ENCODE measurements around the gene IL23R.

The IL23R gene

GRCh38 chr1:67149179-67149770 is 17.0 kb upstream of the IL23R start:
- DNase-seq, result peak; percentile 74

GRCh38 chr1:67150931-67151330 is 15.3 kb upstream of the IL23R start:
- no peak for DNase-seq

GRCh38 chr1:67158401-67158800 is 7.9 kb upstream of the IL23R start:
- DNase-seq, result no peak

- no peak for DNase-seq
Observed at GRCh38 chr1:67159233-67159632, 7.0 kb upstream of the IL23R start.

- peak; percentile 31 for DNase-seq
Observed at GRCh38 chr1:67162954-67163353, 3.3 kb upstream of the IL23R start.

- no peak for DNase-seq
Observed at GRCh38 chr1:67165468-67166041, 699 bp upstream of the IL23R start.

- no peak for DNase-seq
Observed at GRCh38 chr1:67169496-67169895, 3.2 kb downstream of the IL23R start.

- no peak for DNase-seq
Observed at GRCh38 chr1:67169932-67170331, 3.7 kb downstream of the IL23R start.

GRCh38 chr1:67170751-67171573 is 4.7 kb downstream of the IL23R start:
- DNase-seq, result no peak

GRCh38 chr1:67171574-67171955 is 5.3 kb downstream of the IL23R start:
- DNase-seq, result no peak

GRCh38 chr1:67171978-67172377 is 5.7 kb downstream of the IL23R start:
- no peak for DNase-seq

GRCh38 chr1:67173988-67174387 is 7.7 kb downstream of the IL23R start:
- no peak for DNase-seq

- no peak for DNase-seq
Observed at GRCh38 chr1:67174716-67175284, 8.5 kb downstream of the IL23R start.

GRCh38 chr1:67175530-67176087 is 9.4 kb downstream of the IL23R start:
- no peak for DNase-seq

- DNase-seq, result no peak
Observed at GRCh38 chr1:67184838-67185421, 18.7 kb downstream of the IL23R start.

- no peak for DNase-seq
Observed at GRCh38 chr1:67188137-67188536, 21.9 kb downstream of the IL23R start.

GRCh38 chr1:67189953-67190352 is 23.7 kb downstream of the IL23R start:
- no peak for DNase-seq

GRCh38 chr1:67190410-67190809 is 24.2 kb downstream of the IL23R start:
- no peak for DNase-seq

- no peak for DNase-seq
Observed at GRCh38 chr1:67190942-67191341, 24.7 kb downstream of the IL23R start.

- DNase-seq, result no peak
Observed at GRCh38 chr1:67191668-67192520, 25.6 kb downstream of the IL23R start.

- DNase-seq, result no peak
Observed at GRCh38 chr1:67192902-67193301, 26.6 kb downstream of the IL23R start.

GRCh38 chr1:67193704-67194103 is 27.4 kb downstream of the IL23R start:
- DNase-seq, result no peak
